Measurements from ENCODE around the gene MYO18B.

The MYO18B gene

DNA sequence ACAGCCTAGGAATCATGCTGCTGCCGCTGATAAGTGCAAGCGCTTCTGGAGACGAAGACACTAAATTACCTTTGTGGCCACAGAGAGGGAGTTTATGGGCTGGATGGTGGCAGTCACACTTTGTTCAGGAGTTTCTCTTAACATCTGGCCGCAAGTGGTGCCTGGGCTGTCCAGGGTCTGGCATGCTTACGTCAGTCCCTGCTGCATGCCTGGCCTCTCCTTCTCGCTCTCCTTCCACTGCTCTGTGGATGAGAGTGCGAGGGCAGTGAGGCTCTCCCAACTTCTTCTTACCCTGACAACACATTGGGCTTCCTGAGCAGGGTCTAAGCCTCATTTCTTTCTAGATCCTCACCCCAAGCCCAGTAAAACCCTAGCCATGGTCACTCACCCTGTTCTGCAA lies 266.6 kb downstream of the MYO18B start:
- Histone ChIP-seq H3K4me1 (no peaks in the 10 kb centered on the region), H4K20me1 (no peaks in the 10 kb centered on the region), H3K4me2 (no peak overlapping the region), H3K4me3 (no peak overlapping the region), H3K9me3 (peaks cover 7% of the 10 kb centered on the region; the same call in 1 of the 2 replicates), H3K27ac (no peak overlapping the region), H3K27me3 (no peaks in the 10 kb centered on the region), H3K36me3 (no peaks in the 10 kb centered on the region), H3K9ac (no peak overlapping the region)
- TF ChIP-seq Cebpa-rat (IDR thresholded peaks at IDR 0.05), result no peak

DNA sequence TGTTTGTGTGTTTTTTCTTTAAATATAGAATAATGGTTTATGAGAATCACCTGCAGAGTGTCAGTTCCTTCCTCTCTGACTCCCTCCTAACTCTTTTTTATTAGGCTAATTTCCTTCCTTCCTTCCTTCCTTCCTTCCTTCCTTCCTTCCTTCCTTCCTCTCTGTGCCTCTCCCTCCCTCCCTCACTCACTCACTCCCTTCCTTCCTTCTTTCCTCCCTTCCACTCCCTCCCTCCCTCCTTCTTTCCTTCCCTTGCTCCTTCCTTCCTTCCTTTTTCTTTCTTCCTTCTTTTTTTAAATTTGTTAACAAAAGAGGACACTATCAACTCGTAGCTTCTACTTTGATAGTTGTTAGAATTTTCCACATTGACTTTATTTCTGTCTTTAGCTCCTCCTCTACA lies 274.9 kb downstream of the MYO18B start:
- no peaks in the 10 kb centered on the region for H3K36me3 ChIP-seq
- no peak overlapping the region for H3K27ac ChIP-seq

DNA sequence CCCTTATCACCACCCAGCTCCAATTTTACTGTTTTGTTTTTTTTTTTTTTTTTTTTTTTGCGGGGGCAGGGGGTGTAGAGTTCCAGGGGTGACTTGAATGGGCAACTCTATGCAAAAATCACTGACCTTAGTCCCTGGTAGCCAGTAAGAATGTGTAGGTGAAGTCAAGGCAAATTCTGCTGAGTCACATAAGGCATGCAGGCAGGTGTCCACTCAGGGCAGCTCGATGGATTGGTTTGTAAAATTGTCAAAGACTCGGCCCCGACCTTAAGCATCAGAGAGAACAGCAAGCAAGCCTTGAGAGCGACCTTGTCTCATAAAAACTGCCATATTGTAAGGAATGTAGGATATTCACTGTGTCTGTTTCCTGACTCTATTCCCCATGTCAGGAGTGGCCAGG lies 275.9 kb downstream of the MYO18B start:
- H3K27me3 ChIP-seq, result no peaks in the 10 kb centered on the region
- TF ChIP-seq Cebpa-rat (IDR thresholded peaks at IDR 0.05), result no peak
- no peaks in the 10 kb centered on the region for H3K9me3 ChIP-seq

More for the DNA sequence above, 274.9 kb downstream of the MYO18B start:
- Histone ChIP-seq H3K27me3 (no peaks in the 10 kb centered on the region), H3K9me3 (no peaks in the 10 kb centered on the region), H3K4me2 (0 out of 2 replicates have a peak overlapping the region, but pooled peaks have one; percentile 15), H4K20me1 (no peaks in the 10 kb centered on the region), H3K9ac (no peak overlapping the region), H3K4me1 (no peaks in the 10 kb centered on the region), H3K4me3 (no peak overlapping the region)
- TF ChIP-seq Cebpa-rat (IDR thresholded peaks at IDR 0.05), result no peak

DNA sequence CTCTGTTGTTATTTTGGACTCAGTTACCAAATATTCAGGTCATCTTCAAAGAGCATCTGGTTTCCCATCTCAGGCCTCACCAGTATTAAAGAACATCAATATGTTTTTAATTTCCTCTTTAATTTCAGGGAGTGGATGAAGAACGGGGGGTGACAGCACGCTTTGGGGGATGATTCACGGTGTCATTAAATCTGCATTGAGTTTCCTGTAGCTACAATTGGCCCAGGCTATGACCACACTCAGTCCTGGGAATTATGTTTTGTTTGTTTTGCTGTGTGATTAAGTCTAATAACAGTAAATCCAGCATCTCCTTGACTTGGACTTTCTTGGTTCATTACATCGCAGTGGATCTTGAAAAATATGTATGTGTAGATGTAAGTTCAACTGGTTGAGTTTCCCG lies 277.6 kb downstream of the MYO18B start:
- TF ChIP-seq Cebpa-rat (IDR thresholded peaks at IDR 0.05), result no peak
- H3K4me2 ChIP-seq, result no peak overlapping the region
- no peaks in the 10 kb centered on the region for H3K36me3 ChIP-seq
- no peaks in the 10 kb centered on the region for H3K4me1 ChIP-seq
- no peak overlapping the region for H3K27ac ChIP-seq
- no peaks in the 10 kb centered on the region for H3K9me3 ChIP-seq
- no peak overlapping the region for H3K9ac ChIP-seq
- no peaks in the 10 kb centered on the region for H4K20me1 ChIP-seq
- H3K4me3 ChIP-seq, result no peak overlapping the region
- no peaks in the 10 kb centered on the region for H3K27me3 ChIP-seq

More for the DNA sequence above, 275.9 kb downstream of the MYO18B start:
- Histone ChIP-seq H3K4me1 (no peaks in the 10 kb centered on the region), H3K27ac (no peak overlapping the region), H4K20me1 (no peaks in the 10 kb centered on the region), H3K9ac (no peak overlapping the region), H3K4me3 (no peak overlapping the region), H3K4me2 (no peak overlapping the region), H3K36me3 (no peaks in the 10 kb centered on the region)

DNA sequence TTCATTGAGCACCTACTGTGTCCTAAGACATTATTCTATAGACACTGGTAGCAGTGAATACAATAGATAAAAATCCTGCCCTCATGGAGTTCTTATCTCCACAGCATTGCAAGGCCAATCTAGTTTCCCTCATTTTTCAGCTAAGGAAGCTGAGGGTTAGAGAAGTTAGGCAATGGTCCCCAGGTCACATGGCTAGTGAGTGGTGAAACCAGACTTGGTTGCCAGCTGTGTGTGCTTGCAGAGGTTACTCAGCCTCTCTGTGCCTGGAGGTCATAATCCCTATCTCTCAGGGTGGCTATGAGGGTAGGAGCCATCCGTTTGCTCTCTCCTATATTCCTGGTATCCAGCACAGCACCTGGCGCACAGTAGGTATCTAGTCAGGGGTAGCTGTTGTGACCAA lies 279.5 kb downstream of the MYO18B start:
- H3K4me1 ChIP-seq, result no peaks in the 10 kb centered on the region
- H4K20me1 ChIP-seq, result no peaks in the 10 kb centered on the region
- H3K4me2 ChIP-seq, result no peak overlapping the region
- H3K9me3 ChIP-seq, result no peaks in the 10 kb centered on the region
- H3K27me3 ChIP-seq, result no peaks in the 10 kb centered on the region
- TF ChIP-seq Cebpa-rat (IDR thresholded peaks at IDR 0.05), result no peak
- no peaks in the 10 kb centered on the region for H3K36me3 ChIP-seq
- H3K4me3 ChIP-seq, result no peak overlapping the region
- H3K9ac ChIP-seq, result no peak overlapping the region
- H3K27ac ChIP-seq, result no peak overlapping the region

DNA sequence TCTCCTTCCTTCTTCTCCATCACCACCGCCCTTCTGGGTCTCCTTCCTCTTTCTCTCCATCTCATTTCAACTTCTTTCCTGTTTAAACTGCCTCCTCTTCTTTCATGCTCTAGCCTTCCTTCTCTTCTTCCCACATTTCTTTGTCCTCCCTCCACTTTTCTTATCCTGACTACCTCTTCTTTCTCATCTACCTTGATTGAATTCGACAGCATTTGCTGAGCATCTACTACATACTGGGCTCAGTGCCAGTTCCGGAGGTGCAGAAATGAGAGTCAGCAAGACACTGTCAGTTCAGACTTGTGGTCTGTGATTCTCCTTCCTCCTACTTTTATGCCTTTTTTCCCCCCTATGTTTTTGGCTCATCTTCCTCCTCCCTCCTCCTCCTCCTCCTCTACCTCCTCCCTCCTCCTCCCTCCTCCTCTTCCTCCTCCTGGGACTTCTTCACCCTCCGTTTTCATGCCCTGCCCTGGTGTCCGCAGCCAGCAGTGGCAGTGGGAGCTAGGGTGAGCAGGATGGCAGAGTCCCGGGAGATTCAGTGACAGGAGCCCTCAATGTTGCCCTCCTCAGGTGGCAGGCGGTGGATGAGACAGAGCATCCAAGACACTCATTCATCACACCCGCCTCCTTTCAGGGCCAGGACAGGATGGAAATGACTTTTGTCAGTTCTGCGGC lies 281.3 kb downstream of the MYO18B start:
- Histone ChIP-seq H3K9me3 (no peaks in the 10 kb centered on the region), H3K27me3 (no peaks in the 10 kb centered on the region), H3K36me3 (no peaks in the 10 kb centered on the region), H3K4me1 (no peaks in the 10 kb centered on the region), H4K20me1 (no peaks in the 10 kb centered on the region), H3K4me3 (no peak overlapping the region), H3K27ac (no peak overlapping the region), H3K9ac (no peak overlapping the region), H3K4me2 (no peak overlapping the region)
- TF ChIP-seq Cebpa-rat (IDR thresholded peaks at IDR 0.05), result no peak

DNA sequence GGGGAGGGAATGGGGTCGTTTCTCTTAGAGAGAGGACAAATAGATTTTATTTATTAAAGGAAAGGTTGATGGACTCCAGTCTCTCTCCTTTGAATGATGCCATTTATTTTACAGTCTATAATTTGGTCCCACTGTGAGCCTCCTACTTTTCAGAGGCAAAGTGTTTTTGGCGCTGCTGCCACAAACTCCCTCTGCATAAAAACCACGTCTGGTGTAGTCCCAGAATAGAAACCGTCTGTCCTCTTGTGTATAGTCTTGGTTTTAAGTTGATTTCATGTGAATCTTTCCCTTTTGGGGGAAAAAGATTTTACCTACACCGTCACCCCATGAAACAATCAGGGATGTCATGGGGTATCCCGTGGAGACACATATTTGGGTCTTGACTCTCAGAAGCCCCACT lies 283.6 kb downstream of the MYO18B start:
- Histone ChIP-seq H3K27ac (no peak overlapping the region), H3K4me1 (no peaks in the 10 kb centered on the region), H3K9ac (no peak overlapping the region), H3K27me3 (no peaks in the 10 kb centered on the region), H3K4me3 (no peak overlapping the region), H3K9me3 (no peaks in the 10 kb centered on the region), H4K20me1 (no peaks in the 10 kb centered on the region), H3K4me2 (no peak overlapping the region), H3K36me3 (no peaks in the 10 kb centered on the region)
- no peak for TF ChIP-seq Cebpa-rat (IDR thresholded peaks at IDR 0.05)

DNA sequence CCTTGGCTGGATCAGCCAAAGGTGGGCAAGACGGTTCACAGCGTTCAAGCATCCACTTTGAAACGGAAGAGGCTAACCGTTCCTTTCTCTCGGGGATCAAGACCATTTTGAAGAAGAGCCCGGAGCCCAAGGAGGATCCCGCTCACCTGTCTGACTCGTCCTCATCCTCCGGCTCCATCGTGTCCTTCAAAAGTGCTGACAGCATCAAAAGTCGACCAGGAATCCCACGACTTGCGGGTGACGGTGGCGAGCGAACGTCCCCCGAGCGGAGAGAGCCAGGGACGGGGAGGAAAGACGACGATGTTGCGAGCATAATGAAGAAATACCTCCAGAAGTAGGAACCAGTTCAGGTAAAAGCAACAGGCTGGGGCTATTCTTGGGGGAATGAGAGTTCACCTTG lies 285.4 kb downstream of the MYO18B start:
- Histone ChIP-seq H3K4me1 (no peaks in the 10 kb centered on the region), H3K27me3 (no peaks in the 10 kb centered on the region), H3K36me3 (no peaks in the 10 kb centered on the region), H3K27ac (no peak overlapping the region), H3K4me3 (no peak overlapping the region), H3K9ac (no peak overlapping the region), H4K20me1 (no peaks in the 10 kb centered on the region), H3K4me2 (no peak overlapping the region), H3K9me3 (no peaks in the 10 kb centered on the region)
- TF ChIP-seq Cebpa-rat (IDR thresholded peaks at IDR 0.05), result no peak

DNA sequence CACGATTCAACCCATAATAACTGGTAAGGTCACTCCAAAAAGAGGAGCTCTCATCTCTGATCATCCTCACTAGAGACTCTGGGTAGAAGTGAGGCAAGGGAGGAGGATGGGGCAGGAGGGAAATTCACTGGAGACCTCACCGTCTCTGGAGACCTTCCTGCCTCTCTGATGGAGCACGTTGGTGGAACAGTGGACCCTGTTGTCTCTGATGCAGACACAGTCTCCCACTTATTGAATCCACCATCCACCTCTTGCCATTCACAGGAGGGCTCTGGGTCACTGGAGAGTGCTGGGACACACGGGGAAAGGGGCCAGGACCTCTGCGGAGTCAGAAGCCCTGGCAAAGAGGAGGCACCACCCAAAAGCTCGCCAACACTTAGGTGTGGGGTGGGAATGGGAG lies 289.7 kb downstream of the MYO18B start:
- H3K27ac ChIP-seq, result no peak overlapping the region
- no peak for TF ChIP-seq Cebpa-rat (IDR thresholded peaks at IDR 0.05)
- no peaks in the 10 kb centered on the region for H3K36me3 ChIP-seq
- no peaks in the 10 kb centered on the region for H3K27me3 ChIP-seq
- H3K9ac ChIP-seq, result no peak overlapping the region
- no peak overlapping the region for H3K4me3 ChIP-seq
- H3K4me1 ChIP-seq, result no peaks in the 10 kb centered on the region
- H3K4me2 ChIP-seq, result no peak overlapping the region
- H4K20me1 ChIP-seq, result no peaks in the 10 kb centered on the region
- peaks cover 22% of the 10 kb centered on the region for H3K9me3 ChIP-seq

DNA sequence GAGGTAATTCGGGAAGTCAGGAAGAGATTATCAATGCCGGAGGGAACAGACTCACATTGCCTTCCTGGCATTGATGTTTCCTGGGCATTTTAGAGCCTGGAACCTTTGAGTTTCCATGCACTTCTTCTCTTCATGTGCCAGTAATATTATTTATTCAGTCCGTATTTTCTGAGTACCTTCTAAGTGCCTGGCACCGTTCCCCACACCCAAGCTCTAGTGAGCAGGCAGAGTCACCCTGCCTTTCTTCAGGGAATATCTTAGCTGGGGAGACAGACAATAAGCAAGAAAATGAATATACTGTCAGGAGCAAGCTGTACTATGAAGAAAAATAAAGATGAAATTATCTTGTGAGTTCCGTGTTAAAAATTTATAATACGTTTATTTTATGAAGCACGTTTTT lies 291.1 kb downstream of the MYO18B start:
- H4K20me1 ChIP-seq, result no peaks in the 10 kb centered on the region
- TF ChIP-seq Cebpa-rat (IDR thresholded peaks at IDR 0.05), result no peak
- H3K27ac ChIP-seq, result no peak overlapping the region
- no peak overlapping the region for H3K4me3 ChIP-seq
- H3K9ac ChIP-seq, result no peak overlapping the region
- H3K9me3 ChIP-seq, result peaks cover 27% of the 10 kb centered on the region
- H3K4me1 ChIP-seq, result peaks cover 1% of the 10 kb centered on the region
- H3K27me3 ChIP-seq, result no peaks in the 10 kb centered on the region
- no peaks in the 10 kb centered on the region for H3K36me3 ChIP-seq
- no peak overlapping the region for H3K4me2 ChIP-seq

DNA sequence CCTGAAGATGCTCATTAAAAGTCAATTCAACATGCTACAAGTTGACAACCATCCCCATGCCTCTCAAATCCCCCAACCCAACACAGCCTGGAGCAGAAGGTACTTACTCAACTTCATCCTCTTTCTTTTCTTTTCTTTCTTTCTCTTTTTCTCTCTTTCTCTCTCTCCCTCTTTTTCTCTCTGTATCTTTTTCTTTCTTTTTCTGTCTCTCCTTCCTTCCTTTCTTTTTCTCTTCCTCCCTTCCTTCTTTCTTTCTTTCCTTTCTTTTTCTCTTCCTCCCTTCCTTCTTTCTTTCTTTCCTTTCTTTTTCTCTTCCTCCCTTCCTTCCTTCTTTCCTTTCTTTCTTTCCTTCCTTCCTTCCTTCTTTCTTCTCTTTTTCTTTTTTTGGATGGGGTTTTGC lies 291.6 kb downstream of the MYO18B start:
- Histone ChIP-seq H3K27me3 (no peaks in the 10 kb centered on the region), H3K36me3 (no peaks in the 10 kb centered on the region)
- no peak for TF ChIP-seq Cebpa-rat (IDR thresholded peaks at IDR 0.05)

More for the DNA sequence above, 291.6 kb downstream of the MYO18B start:
- Histone ChIP-seq H3K9ac (no peak overlapping the region), H3K4me3 (no peak overlapping the region), H3K9me3 (peaks cover 27% of the 10 kb centered on the region), H4K20me1 (no peaks in the 10 kb centered on the region), H3K4me2 (no peak overlapping the region), H3K27ac (no peak overlapping the region), H3K4me1 (peaks cover 6% of the 10 kb centered on the region)
